HG03439 (cell line): ENCODE results near the gene CFAP73.

Source experiments
- ATAC-seq: cut with Tn5 transposase; IDR thresholded peaks from one replicate; pipeline ENCODE4 v1.9.1; 2021; ENCODE audit warnings: mild to moderate bottlenecking, moderate library complexity; ENCODE audit not compliant: unreplicated experiment

The CFAP73 gene

GRCh38 chr12:113208041-113208934 is 58.8 kb downstream of the CFAP73 start:
- peak; percentile 85 for ATAC-seq
